ENCODE data around the gene TSR2. TPM values are rescaled to one million over a fixed set of nuclear protein-coding genes. Genes with fewer than 3 reads are reported as not detected.

TSR2 gene
- total and polyA plus RNA-seq, 8 donors: 12.5 to 28.9 (median 16.4) TPM

DNA sequence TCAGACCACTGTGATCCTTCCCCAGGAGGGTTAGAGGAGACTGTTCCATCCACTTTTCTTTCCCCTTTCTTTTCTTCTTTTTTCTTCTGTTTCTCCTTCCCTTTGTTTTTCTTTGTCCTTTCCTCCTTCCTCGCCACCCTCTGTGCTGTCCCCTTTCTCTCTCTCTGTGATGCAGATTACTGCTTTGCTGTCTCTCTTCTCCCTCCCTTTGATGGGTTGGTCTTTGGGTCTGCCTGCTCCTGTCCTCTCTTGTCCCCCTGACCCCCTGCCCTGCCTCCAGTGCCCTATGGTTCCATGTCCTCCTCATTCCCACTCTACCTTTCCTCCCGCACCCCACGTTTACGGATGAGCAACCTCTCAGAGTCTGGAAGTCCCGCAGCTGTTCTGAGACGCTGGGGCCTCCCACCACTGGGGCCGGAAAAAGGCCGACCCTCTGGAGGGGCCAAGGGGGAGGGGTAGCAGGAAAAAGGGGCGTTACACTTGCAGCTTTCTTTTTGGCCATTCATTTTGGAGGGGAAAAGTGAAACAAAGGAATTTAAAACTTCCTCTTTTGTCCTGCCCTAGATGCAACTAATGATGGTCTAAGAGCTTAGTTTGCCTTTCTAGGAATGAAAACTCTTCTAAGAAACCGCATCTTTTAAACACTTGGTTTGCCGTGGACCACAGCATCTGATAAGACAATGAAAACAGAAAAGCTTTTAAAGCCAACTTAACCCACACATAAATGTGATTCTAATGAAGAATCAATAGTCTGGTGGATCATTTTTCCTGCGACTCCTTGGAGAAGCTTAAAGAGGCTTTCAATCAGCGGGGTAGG, 24.5 kb upstream of the TSR2 start:
- 23 to 44% methylated on average over 13 of the region's 13 CpGs for WGBS, 2 donors
- Histone ChIP-seq H3K4me3 (no peak overlapping the region), H3K27me3 (no peaks in the 10 kb centered on the region), H3K27ac (no peak overlapping the region), H3K36me3 (no peaks in the 10 kb centered on the region), H3K9me3 (no peaks in the 10 kb centered on the region), H3K4me1 (no peaks in the 10 kb centered on the region)
- DNase-seq (no peak), FAIRE-seq (no peak), ATAC-seq (no peak)
- intact Hi-C loops (cut with DNase I): no loop called here
- TF ChIP-seq, protein P1, sequence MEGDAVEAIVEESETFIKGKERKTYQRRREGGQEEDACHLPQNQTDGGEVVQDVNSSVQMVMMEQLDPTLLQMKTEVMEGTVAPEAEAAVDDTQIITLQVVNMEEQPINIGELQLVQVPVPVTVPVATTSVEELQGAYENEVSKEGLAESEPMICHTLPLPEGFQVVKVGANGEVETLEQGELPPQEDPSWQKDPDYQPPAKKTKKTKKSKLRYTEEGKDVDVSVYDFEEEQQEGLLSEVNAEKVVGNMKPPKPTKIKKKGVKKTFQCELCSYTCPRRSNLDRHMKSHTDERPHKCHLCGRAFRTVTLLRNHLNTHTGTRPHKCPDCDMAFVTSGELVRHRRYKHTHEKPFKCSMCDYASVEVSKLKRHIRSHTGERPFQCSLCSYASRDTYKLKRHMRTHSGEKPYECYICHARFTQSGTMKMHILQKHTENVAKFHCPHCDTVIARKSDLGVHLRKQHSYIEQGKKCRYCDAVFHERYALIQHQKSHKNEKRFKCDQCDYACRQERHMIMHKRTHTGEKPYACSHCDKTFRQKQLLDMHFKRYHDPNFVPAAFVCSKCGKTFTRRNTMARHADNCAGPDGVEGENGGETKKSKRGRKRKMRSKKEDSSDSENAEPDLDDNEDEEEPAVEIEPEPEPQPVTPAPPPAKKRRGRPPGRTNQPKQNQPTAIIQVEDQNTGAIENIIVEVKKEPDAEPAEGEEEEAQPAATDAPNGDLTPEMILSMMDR (IDR thresholded peaks at IDR 0.05): no peak

DNA sequence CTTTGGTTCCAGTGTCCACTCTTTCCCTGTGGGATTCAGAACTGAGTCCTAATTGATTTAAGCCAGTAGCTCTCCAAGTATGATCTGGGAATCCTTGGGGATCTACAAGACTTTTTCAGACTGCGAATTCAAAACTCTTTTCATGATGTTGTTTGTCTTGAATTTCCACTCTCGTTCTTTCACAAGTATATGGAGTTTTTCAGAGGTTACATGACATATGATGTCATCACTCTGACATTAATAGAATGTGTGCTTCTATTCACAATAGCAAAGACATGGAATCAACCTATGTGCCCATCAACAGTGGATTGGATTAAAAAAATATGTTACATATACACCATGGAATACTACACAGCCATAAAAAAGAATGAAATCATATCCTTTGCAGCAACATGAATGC, 23.2 kb upstream of the TSR2 start:
- Histone ChIP-seq H3K27ac (no peak overlapping the region), H3K36me3 (no peaks in the 10 kb centered on the region), H3K4me1 (no peaks in the 10 kb centered on the region), H3K9me3 (no peaks in the 10 kb centered on the region), H3K4me3 (no peak overlapping the region), H3K27me3 (no peaks in the 10 kb centered on the region)
- intact Hi-C loops (cut with DNase I): no loop called here
- 63 to 86% methylated on average over 2 of the region's 2 CpGs for WGBS, 2 donors
- TF ChIP-seq, protein P1 (IDR thresholded peaks at IDR 0.05): no peak
- ATAC-seq (no peak), DNase-seq (no peak), FAIRE-seq (no peak)

DNA sequence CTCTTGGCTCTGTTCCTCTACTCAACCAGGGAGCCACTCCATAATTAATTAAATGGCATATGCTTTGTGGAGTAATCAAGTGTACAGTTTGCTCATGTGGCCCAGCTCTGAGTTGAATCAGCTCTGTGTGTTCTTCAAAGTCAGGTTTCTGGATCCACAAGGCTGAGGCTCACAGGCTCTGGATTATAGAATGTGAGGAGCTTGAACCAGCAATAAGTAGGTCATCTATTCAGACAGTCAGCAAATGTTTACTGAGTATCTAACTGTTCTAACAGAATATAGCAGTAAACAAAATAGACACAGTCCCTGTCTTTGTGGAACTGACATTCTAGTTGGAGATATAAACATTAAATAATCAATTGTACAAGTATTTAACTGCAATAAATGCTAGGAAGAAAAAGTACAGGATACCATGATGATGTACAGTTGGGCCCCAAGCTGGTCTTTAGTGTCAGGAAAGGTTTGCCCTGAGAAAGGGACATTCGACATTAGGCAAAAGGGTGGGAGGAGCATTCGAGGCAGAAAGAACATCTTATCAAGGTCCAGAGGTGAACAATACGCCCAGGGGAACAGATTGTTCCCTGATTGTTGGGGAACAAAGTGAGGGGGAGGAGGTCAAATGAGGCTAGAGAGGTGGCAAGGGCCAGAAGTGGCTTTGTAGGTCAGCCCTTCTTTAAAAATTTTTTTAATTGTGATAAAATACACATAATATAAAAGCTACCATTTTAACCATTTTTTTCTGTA, 20.5 kb upstream of the TSR2 start:
- Histone ChIP-seq H3K4me1 (no peaks in the 10 kb centered on the region), H3K27me3 (no peaks in the 10 kb centered on the region), H3K27ac (no peak overlapping the region), H3K4me3 (no peak overlapping the region), H3K36me3 (no peaks in the 10 kb centered on the region), H3K9me3 (no peaks in the 10 kb centered on the region)
- intact Hi-C loops (cut with DNase I): no loop called here
- DNase-seq (no peak), FAIRE-seq (no peak), ATAC-seq (peak in 2 of 4 donors; percentile 43 to 74)
- TF ChIP-seq, protein P1 (IDR thresholded peaks at IDR 0.05): no peak
- WGBS, 2 donors: 12 to 18% methylated on average over 3 of the region's 3 CpGs

DNA sequence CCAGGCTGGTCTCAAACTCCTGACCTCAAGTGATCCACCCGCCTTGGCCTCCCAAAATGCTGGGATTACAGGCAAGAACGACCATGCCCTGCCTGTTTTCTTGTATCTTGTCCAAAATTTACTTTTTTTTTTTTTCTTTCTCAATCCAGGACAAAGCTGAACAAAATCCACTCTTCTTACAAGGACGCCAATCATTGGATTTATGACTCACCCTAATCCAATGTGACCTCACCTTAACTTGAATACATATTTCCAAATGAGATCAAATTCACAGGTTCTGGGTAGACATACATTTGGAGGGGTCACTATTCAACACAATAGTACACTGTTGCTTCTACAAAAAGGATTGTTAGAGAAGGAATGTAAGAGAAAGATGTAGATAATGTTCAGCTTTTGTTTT, 18.0 kb upstream of the TSR2 start:
- no peak overlapping the region for H3K27ac ChIP-seq
- no peaks in the 10 kb centered on the region for H3K9me3 ChIP-seq
- ATAC-seq: no peak
- DNase-seq: no peak
- no peak overlapping the region for H3K4me3 ChIP-seq
- no peaks in the 10 kb centered on the region for H3K36me3 ChIP-seq
- WGBS, 2 donors: 66 to 85% methylated on average over 3 of the region's 3 CpGs
- no peaks in the 10 kb centered on the region for H3K27me3 ChIP-seq
- no peaks in the 10 kb centered on the region for H3K4me1 ChIP-seq
- intact Hi-C loops (cut with DNase I): no loop called here
- TF ChIP-seq, protein P1 (IDR thresholded peaks at IDR 0.05): no peak
- no peak for FAIRE-seq

Data from pancreas (tissue), 10 donors.